HS-27A (cell line): Measurements from ENCODE around the gene AP3S2.

ENCODE experiments used
- DNase-seq: peaks from one replicate; pipeline ENCODE4 v3.0.0-alpha.2; 2012; ENCODE audit warnings: low read depth, missing footprints

Gene AP3S2

DNA sequence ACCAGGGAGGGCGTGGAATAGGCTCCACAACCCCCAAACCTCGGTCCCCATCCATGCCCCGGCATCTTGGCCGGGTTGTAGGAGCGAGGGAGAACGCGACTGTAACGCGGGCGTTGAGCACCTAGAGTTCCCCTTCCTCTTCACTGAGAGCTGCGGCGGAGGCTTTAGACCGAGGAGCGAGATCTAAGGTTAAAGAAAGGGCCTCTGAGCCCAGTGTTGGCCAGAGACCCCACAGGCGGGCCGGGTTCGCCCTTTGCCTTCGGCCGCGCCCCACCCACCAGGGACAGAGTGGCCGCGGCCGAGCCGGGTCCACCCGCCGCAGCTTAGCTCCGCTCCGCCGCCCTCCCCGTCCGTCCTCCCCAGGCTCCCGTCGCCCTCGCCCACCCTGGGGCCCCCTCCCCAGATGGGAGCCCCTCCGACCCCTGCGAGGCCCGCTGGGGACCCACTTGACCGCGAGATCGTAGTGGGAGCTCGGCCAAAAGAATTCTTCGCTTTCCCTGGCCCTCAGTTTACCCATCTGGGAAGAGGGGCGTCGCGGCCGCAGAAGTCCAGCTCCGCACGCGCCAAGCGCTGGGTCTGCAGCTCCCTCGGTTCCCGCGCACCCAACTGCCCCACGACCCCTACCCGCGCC, 79.6 kb downstream of the AP3S2 start:
- DNase-seq, result no peak

DNA sequence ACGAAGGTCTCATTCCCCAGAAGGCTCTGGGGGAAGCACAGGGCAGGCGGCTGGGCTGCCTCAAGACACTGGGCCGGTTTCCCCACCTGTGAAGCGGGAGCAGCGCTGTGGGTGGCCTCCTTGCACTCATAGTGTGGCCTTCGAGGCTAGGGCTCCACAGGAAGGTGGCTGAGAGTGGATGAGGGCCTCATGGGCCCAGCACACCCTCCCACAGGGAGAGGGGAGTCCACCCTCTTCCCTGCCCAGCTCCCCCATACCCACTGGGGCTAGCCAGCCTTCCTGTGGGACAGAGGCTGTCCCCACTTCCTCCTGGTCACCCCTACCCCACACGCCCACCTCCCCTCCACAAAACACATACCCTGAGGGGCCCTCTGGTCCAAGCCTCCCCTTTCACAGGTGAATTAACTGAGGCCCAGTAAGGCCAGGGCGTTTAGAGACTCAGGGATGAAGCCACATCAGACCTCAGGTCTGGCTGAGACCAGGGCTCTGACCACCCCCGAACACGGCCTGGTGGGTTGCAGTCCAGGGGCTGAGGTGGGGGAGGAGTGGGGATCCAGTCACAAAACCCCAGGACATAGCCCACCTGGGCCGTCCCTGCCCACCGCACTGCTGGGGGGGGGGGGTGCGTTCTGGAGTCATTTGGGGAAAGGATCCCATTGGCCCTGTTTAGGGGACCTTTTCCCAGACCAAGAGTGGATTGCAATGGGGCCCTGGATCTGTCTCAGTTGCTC, 80.2 kb downstream of the AP3S2 start:
- no peak for DNase-seq

DNA sequence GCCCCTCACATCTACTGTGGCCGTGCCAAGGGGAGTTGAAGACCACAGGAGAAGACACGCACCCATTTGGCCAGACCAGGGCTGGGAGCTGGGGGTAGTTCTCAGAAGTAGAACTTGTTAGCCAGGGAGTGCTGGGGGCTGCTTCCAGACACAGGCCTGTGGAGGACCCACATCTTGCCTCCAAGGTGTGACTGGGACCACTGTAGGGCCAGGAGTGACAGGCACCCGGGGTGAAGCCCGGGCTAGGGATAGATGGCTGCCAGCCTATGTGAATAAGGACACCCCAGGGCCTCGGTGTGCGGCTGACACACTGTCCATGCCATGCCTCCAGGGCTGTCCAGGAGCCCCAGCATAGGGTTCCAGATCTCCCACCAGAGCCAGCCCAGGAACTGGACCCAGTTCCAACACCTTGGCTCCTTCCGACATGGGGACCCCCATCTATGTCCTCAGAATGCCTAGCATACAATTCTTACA, 80.9 kb downstream of the AP3S2 start:
- no peak for DNase-seq

DNA sequence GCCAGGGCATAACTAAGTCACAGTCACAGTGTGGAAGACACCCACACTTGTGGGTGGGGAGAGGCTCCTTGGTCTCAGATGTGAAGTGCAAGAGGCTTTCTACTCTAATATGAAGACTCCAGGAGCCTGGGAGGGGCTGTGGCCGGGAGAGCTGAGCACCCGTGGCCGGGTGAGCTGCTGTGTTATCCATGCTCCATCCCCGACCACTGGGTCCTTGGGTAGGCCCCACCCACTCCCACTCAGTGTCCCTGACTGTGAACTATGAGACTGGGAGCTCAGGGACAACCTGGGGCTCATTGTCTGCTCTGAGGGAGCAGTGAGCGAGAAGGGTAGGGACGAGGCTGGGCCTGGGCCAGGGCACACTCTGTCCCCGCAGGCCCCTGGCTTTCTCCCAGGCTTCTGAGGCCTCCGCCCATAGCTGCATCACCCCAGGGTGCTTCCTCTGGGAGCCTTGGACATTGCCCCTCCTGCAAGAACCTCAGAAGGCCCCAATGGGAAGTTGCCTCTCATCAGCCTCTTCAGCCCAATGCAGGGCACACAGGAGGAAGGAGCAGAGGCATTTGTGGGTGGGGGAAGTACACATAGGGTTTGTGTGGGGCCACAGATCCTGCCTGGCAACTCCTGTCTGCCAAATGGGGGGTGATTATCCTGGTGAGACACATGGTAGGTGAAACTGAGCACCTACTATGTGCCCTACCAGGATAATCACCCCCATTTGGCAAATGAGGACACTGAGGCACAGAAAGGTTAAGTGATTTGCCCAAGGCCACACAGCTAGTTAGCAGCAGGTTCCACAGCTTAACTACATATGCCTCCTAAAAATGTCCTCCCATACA, 81.6 kb downstream of the AP3S2 start:
- DNase-seq, result no peak

DNA sequence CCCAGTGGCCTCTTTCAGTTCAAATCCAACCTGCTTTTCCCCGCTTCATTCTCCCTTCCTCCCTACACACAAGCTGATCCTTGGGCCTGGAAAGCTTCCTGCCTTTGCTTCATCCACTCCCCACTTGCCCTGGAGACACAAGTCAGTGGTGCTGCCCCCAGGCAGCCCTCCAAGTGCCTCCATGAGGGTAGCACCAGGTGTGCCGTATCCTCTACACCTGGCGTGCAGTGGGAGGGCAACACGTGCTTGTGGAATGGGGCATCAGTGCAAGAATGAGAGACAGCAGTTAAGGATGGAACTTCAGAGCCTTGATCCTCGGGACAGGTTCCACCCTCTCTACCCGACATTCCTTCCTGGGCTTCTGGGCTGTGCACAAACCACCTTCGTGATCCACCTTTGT, 83.0 kb downstream of the AP3S2 start:
- no peak for DNase-seq

DNA sequence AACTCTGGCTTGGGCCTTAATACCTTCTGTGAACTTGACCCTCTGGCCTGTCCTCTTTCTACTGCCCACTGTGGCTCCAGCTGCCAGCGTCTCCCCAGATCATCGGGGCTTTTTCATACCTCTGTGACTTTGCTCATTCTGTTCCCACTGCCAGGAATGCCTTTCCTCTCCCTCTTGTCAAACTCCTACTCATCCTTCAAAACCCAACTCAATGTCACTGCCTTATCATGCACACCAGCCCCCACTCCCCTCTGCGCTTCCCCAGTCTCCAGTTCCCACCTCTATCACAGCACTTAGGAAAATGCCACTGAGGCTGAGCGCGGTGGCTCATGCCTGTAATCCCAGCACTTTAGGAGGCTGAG, 84.0 kb downstream of the AP3S2 start:
- DNase-seq, result no peak

DNA sequence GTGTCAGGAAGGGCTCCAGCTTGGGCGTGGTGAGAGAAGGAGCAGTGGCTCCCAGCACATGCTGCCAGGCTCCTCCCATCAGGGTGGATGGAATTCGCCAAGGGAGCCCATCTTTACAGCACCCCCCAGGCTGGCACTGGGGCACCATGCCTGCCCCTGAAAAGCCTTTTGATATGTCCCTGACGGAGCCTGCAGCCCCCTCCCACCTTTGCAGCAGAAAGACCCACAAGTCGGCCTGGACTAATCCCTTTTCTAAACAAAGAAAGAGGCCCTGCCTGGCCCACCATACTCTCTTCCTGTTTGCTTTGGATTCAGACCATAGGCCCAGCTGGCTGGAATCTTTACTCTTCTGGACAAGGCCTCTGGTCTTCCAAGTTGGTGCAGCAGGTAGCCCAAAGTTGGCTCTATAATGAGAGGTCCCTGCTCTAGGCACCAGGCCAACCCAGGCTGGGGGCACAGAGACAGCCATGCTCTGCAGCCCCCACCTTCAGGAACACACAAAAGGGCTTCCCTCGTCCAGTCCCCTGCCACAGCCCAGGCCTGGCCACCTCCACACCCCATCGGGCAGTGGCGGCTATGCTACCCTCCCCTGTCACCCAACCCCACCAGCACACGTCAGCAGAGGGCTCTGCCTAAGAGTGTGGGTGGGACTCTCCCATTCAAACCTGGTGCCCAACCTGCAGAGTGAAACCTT, 84.6 kb downstream of the AP3S2 start:
- DNase-seq, result no peak

DNA sequence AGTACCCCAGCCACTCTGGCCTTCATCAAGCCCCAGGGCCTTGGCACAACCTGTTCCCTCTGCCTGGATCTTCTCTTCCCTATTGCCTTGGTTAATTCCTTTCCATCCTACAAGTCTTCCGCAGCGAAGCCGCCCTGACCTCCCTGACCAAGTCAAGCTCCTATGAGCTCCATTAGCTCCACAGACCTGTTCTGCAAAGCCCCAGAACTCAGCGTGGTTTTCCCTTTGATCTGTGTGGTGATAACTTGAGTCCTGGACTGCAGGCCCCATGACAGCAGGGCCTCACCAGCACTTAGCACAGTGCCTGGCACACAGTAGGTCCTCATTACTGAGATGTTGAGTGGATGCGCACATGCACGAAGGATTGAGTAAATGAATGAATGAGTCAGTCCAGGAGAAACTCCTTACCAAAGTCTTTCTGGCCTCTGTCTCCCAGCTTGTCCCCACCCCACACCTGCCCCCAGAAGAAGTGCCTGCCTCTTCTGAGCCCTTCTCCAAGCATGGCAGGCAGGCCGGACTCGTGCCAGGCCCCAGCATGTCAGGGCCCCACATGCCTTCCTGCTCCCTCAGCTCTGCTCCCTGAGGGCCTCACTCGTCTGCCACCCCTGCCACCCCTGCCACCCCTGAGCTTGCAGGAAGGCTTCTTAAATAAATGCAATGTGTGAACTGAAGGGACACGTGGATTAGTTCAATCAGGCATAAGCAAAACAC, 85.5 kb downstream of the AP3S2 start:
- DNase-seq, result no peak

DNA sequence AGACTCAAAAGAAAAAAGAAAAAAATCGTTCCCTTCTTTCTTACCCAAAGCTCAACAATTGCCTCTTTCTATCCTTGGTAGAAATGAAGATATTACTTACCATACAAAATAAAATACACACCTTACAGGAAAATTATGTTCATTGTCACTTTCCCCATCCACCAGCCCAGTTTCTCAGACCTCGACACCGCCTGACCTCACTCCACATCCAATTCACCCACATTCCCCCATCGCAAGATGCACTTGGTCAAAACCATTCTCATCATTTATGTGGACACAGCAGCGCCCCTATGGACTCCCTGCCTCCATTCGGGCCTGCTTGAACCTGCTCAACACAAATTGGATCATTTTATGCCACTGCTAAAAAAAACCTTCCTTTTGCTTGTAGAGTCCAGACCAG, 86.1 kb downstream of the AP3S2 start:
- no peak for DNase-seq

DNA sequence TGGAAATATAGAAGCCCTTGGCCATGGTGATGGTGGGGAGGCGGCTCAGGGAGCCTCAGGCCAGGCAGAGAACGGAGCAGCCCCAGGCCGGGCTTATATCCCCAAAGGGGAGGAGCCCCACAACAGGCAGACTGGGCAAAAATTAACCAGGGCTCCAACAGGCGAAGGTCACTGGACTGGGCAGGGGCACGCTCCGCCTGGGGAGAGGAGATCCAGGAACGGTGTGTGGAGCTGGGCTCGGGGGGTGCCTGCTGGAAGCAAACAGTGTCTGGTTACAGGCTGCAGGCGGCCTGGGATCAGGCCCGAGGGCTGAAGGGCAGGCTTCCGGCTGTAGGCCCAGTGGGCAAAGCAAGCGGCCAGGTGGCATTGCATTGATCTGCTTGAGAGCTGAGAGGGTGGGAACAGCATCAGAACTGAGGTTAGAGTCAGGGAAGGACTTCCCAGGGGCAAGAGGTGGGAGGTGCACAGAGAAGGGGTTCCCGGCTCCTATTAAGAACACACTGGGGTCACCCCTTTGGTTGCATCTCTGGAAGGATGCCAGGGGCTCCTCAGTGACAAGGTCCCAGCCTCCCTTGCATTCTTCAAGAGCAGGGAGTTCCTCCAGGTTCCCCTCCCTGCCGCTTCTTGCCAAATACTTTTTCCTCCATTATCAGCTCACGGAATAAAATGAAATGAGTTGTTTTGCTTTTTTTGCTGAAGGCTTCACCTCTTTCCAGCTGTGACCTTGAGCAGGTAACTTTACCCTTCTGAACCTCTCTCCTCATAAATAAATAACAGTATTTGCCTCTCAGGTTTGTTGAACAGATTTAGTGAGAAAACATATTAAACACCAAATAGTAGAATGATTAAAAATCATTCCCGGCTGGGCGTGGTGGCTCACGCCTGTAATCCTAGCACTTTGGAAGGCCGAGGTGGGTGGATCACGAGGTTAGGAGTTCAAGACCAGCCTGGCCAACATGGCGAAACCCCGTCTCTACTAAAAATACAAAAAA, 86.9 kb downstream of the AP3S2 start:
- DNase-seq, result no peak

DNA sequence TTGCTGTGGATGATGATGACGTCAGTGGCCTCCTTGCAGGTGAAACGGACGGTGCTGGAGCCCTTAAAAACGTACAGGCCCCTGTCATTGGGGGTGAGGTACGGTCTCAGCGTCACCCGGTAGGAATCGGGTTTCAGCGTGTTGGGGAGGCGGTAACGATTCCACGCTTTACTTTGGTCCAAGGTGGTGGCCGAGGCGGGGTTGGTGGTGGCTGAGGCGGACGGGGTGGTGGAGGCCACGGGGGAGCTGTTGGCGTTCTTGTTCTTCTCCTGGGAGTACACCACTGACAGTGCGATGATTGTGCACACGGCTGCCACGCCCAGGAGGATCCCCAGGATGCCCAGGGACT, 87.6 kb downstream of the AP3S2 start:
- DNase-seq, result no peak

DNA sequence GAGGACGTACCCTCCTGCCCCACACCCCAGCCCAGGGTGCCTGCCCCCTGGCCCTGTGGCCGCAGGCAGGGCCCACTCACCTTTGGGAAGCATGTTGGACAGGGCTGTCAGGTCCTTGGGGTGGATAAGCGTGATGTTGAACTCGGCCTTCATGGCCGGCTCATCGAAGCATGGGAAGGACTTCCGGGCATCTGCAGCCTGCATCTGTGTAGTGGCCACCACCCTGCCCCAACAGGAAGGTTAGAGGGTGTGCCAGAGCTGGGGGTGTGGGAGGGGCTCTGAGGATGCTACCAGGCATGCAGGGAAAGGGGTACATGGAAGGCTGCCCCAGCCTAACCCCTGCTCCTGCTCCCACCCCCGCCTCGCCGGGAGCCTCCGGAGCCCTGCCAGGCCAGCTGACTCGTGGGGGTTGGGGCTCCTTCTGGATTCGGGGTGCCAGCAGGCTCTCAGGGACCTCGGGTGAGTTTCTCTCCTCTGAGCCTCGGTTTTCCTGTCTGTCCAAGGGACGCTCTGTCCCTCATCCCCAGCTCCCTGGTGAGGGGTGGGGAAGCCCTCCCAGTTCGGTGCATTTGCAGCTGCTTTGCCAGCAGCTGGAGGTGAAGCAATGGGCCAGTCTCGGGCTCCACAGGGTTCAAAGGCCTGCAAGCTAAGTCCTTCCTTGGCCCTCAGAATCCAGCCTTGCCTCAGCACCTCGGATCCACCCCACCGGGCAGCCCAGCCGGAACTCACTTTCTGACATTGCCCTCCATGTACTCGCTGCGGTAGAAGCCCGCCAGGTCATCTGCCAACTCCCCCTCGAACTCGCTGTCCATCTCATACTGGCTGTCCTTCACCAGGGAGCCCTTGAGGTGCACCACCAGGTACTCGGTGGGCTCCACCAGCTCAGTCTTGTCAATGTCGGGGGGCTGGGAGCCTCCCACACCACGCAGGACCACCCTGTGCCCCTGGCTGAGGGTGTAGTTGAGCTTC, 88.3 kb downstream of the AP3S2 start:
- no peak for DNase-seq

DNA sequence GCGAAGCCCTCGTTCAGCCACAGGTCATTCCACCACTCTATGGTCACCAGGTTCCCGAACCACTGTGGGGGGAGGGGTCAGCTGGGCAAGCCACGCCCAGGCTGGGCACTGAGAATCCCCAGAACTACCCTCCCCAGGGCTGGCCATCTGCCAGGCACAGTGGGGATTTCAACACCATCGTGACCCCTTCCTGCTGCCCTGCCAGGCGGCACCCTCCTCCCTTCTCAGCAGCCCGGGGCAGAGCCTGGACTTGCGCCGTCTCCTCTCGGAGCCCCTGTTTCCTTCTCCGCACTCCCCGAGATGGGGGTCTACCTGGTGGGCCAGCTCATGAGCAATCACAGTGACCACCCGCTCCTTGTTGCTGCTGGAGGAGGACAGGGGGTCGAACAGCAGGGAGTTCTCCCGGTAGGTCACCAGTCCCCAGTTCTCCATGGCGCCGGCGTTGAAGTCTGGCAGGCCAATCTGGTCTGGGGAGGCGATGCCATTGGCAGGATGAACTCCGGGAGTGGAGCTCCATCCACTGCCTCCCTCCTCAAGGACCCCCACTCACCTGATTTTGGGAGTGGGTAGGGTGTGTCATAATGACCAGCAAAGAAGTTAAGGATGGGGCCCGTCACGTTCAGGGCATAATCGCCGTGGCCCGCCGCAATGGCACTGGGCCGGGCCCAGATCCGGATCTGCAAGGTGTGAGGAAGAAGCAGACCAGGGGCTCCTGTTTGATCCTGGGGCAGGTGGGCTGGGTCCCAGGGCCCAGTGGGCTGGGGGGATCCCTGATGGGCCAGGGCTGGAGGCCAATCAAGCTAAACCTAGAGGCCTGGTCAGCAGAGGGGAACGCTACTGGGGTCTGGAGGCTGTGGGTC, 89.6 kb downstream of the AP3S2 start:
- DNase-seq, result no peak

DNA sequence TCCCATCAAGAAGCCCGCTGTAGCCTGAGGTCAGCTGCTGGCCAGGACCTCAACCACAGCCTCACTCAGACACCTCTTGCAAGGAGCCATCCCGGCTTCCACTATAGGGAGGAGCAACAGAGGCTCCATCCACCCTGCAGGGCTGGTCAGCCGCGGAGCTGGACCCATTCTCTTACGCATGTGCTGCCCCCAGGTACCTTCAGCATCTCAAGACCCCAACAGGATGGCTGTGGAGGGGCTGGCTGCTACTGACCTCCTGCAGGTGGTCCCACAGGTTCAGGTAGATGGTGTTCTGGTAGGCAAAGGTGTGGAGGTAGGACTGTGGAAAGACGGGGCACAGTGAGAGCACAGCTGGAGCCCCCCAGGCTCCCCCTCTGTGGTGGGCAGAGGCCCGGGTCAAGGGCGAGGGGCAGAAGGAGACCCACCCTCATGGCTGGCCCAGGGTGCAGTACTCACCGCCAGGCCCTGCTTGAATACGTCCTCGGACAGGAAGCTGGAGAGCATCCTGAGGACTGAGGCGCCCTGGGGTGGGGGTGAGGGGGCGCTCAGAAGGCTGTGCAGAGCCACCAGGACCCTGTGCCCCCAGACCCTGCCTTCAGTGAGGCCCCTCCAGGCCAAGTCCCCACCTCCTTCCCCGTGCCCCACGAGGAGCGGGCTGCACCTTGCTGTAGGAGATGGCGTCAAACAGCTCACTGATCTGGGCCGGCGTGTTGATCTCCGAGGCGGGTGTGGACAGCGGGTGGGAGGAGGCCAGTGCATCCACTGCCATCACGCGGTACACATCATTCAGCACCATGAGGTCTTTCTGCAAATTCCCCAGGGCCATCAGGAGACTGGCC, 90.6 kb downstream of the AP3S2 start:
- no peak for DNase-seq

DNA sequence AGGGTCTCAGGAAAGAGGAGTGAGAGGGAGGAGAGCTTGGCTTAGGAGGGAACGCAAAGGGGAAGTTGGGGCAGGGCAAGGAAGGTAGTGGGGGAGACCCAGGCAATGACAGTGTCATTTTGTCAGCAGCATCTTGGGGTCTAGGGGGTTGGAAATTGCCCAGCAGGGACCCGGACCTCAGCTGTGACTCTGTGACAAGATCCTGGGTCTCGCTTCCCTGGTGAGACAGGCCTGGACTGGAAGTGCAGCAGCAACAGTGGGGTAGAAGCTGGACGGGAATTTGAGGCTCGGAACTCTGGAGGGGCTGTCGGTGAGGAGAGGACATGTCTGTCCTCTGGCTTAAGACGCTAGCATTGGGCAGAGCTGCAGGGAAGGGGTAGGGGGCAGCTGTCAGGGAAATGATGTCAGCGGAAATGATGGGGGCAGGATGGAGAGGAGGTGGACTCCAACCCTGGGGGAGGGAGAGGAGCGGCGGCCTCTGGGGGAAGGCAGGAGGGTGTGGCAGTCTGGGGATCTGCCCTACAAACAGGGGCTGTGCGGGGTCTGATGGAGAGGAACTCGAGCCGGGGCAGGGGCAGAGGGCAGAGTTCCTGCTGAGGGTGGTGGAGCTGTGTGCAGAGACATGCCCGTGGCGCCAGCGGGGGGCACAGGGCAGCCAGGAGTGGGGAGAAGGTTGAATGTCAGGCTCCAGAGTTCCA, 91.4 kb downstream of the AP3S2 start:
- DNase-seq, result no peak

DNA sequence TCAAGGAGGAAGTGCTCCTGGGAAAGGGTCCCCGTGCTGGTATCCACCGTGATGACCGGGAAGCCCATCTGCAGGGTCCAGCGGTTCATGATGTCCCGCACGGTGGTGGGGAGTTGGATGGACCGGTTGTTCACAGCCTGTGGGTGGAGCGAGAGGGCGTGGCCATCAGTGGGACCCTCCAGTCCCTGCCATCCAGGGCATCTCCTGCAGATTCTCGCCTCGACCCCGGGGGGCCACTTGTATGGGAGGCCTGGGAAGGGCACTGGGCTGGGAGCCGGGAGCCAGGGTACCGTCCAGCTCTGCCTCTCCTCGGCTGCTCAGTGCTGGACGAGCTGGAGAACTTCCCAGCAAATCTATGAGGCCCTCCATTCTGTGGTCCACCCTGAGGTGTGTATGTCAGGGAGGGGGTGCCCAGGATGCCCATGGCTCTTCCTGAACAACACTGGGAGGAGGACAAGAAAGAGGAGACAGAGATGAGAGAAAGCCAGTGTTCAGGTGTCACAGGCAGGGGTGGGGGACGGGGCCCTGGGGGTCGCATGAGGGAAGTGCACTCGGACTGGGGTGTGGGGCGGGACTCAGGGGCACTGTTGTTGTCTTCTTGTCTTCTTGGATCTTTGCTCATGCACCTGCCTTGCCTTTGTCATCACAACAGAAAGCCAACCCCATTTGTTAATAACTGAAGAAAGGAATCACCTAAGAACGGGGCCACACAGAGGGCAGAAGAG, 92.2 kb downstream of the AP3S2 start:
- DNase-seq, result no peak
